Head of caudate nucleus (tissue), 42 donors: ENCODE data around the gene TARDBP.

Source experiments
- DNase-seq, 42 donors: peaks; one replicate each; pipeline versions ENCODE4 v3.0.0 to v3.0.0-alpha.2; 2020 to 2021; ENCODE audit warnings: mixed read lengths in 7 of 42
- intact Hi-C: fragments of 100-400 bp; cut with DNase I; formaldehyde crosslinking; loops from one replicate; pipeline ENCODE4 v1.15.0; 2022

Gene TARDBP

GRCh38 chr1:11012260-11013159 lies at the start of gene TARDBP:
TARDBP (plus strand) TSS chr1:11012654; CDS start chr1:11013728, 1,074 bp downstream.
- intact Hi-C loops = loop anchor here (1.0 kb wide), 1 partner anchor 33 kb away; no protein-coding TSS in a partner anchor
- peak; percentile 72 to 96 (median 91) for DNase-seq

- intact Hi-C loops = no loop called here
- peak in 3 of 42 donors; percentile 23 to 54 (median 47) for DNase-seq
These were observed 46.8 kb upstream of the TARDBP start for GRCh38 chr1:10965546-10966226.

GRCh38 chr1:10967090-10967489 lies 45.4 kb upstream of the TARDBP start:
- DNase-seq = no peak
- intact Hi-C loops = no loop called here

GRCh38 chr1:10968411-10968826 lies 44.0 kb upstream of the TARDBP start:
- DNase-seq = peak in 30 of 42 donors; percentile 27 to 85 (median 56)
- intact Hi-C loops = no loop called here

GRCh38 chr1:10969267-10969970 lies 43.0 kb upstream of the TARDBP start:
- no peak for DNase-seq
- intact Hi-C loops = no loop called here

GRCh38 chr1:10969971-10970332 lies 42.5 kb upstream of the TARDBP start:
- intact Hi-C loops = no loop called here
- DNase-seq = no peak

- intact Hi-C loops = no loop called here
- peak in 2 of 42 donors; percentile 18 to 19 for DNase-seq
These were observed 38.9 kb upstream of the TARDBP start for GRCh38 chr1:10973552-10973951.

GRCh38 chr1:10973956-10974881 lies 38.2 kb upstream of the TARDBP start:
- peak in 1 of 42 donors; percentile 49 for DNase-seq
- intact Hi-C loops = no loop called here

- peak in 5 of 42 donors; percentile 20 to 56 (median 47) for DNase-seq
- intact Hi-C loops = no loop called here
These were observed 36.7 kb upstream of the TARDBP start for GRCh38 chr1:10975567-10976326.

GRCh38 chr1:10978719-10979118 lies 33.7 kb upstream of the TARDBP start:
- DNase-seq = no peak
- intact Hi-C loops = loop anchor here (1.0 kb wide), 1 partner anchor 34 kb away; the partner anchor contains the start of gene TARDBP

- DNase-seq = peak; percentile 47 to 94 (median 84)
- intact Hi-C loops = loop anchor here (1.0 kb wide), 1 partner anchor 33 kb away; the partner anchor contains the start of gene TARDBP
These were observed 33.0 kb upstream of the TARDBP start for GRCh38 chr1:10979483-10979920.

GRCh38 chr1:10980094-10980577 lies 32.3 kb upstream of the TARDBP start:
- peak; percentile 68 to 95 (median 87) for DNase-seq

GRCh38 chr1:10980841-10981727 lies 31.4 kb upstream of the TARDBP start:
- peak; percentile 58 to 94 (median 84) for DNase-seq

More at GRCh38 chr1:10980094-10980577, 32.3 kb upstream of the TARDBP start:
- intact Hi-C loops = no loop called here

GRCh38 chr1:10986525-10986890 lies 25.9 kb upstream of the TARDBP start:
- DNase-seq = no peak
- intact Hi-C loops = no loop called here

More at GRCh38 chr1:10980841-10981727, 31.4 kb upstream of the TARDBP start:
- intact Hi-C loops = no loop called here

- no peak for DNase-seq
- intact Hi-C loops = no loop called here
These were observed 24.5 kb upstream of the TARDBP start for GRCh38 chr1:10987840-10988417.

- intact Hi-C loops = no loop called here
- DNase-seq = no peak
These were observed 23.4 kb upstream of the TARDBP start for GRCh38 chr1:10989095-10989494.
